Renal pelvis (tissue), 4 donors: ENCODE data around the gene NABP2. TPM values are rescaled to one million over a fixed set of nuclear protein-coding genes. Genes with fewer than 3 reads are reported as not detected.
"Not testable (repeated sequence)": the region's sequence is repeated elsewhere in the genome, so short reads cannot be mapped to it uniquely, and the experiment has no call there.

Source experiments
- DNase-seq: peaks from one replicate; pipeline ENCODE4 v3.0.0-alpha.2; 2013
- polyA plus RNA-seq, 3 donors: library from polyadenylated mRNA; unstranded; fragments of 120-200 nt; gene quantifications; one replicate each; pipeline ENCODE4 v1.2.1, GENCODE V29; 2013; ENCODE audit not compliant: insufficient read length in 3 of 3

Gene NABP2
- polyA plus RNA-seq, 3 donors = 28.2 to 30.5 (median 28.3) TPM

DNA sequence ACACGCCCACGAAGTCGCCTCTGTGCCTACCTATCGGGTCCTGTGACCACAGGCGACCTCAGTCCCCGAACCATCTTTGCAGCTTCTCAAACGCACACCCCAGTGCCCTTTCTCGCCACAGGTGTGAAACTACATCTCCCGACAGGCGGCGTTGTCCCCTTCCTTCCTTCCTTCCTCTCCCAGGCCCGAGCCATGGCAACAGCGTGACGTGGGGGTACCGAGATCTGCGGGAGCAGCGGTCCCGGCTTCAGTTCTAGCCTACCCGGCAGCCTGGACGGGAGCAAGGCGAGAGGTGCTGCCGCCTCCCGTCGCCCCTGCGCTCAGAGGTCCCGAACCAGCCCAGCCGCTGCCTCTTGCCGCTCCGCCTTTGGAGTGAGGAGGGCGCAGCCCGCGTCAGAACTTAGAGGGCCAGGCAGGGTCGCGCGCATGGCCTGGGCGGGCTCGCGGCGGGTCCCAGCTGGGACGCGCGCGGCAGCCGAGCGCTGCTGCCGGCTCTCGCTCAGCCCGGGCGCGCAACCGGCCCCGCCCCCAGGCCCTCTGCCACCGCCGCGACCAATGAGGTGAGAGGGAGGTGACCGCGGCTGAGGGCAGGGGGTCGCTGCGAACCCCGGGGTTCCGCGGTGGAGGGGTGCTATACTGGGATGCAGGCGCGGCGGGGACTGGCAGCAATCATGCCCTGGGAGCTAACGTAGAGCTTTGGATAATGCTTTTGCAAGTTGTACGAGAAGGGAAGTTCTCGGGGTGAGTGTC, 42.7 kb downstream of the NABP2 start, which contains the start of gene COQ10A:
COQ10A (plus strand) TSS at position 250 of the 750 bp plus-strand sequence; CDS start at position 427, 177 bp downstream.
- DNase-seq = peak; percentile 92

- no peak for DNase-seq
Observed at GRCh38 chr12:56267443-56268071, 43.4 kb downstream of the NABP2 start.

GRCh38 chr12:56271031-56271430, 46.9 kb downstream of the NABP2 start:
- peak; percentile 12 for DNase-seq

DNA sequence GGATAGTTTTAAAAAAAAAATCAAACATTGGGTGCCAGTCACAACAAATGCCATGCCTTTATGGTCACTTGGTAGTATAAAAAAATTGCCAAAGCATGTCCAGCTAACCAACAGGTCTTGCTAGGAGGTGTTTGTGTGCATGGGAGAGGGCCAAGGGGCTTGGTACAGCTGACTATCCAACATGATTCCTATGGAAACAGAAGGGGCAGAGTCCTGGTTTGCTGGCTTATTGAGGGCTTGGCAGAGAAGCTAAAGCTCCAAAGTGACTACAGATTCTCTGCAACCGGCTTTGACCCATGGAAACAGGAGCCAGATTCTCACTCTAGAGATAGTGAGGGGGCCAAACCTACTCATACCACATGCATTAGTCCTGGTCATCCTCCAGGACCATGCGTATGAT, 48.3 kb downstream of the NABP2 start:
- DNase-seq = not testable (repeated sequence)

GRCh38 chr12:56274299-56274698, 50.2 kb downstream of the NABP2 start:
- no peak for DNase-seq

DNA sequence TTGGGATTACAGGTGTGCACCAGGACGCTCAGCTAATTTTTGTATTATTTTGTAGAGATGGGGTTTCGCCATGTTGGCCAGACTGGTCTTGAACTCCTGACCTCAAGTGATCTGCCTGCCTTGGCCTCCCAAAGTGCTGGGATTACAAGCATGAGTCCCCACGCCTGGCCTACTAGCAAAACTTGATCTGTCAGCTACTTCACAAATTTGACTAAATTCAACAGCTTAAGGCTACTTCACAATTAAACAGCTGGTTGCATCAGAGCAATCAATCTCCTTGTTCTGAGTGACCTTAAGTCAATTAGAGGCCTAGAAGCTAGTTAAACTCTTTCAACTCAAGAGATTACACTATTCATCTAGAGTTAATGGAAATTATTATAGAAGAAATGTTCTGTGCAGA, 54.8 kb downstream of the NABP2 start:
- DNase-seq = no peak

Other genes with a start within 250 kb of the NABP2 start
- gene SUOX, start 227.1 kb upstream of the NABP2 start, polyA plus RNA-seq = 10 to 100 TPM; 49.5 to 56.8 (median 53.3) TPM
- 10 to 100 TPM; 15.8 to 23.6 (median 20.1) TPM for gene IKZF4, start 203.3 kb upstream of the NABP2 start, polyA plus RNA-seq
- 100 to 1,000 TPM; 366 to 522 (median 513) TPM for gene RPS26, start 182.4 kb upstream of the NABP2 start, polyA plus RNA-seq
- gene ERBB3, start 144.2 kb upstream of the NABP2 start, polyA plus RNA-seq = 100 to 1,000 TPM in 2 of 3 donors, 10 to 100 TPM in 1; 70.3 to 125 (median 113) TPM
- gene PA2G4, start 119.8 kb upstream of the NABP2 start, polyA plus RNA-seq = 100 to 1,000 TPM; 140 to 173 (median 148) TPM
- 1,000 to 10,000 TPM; 4,623 to 5,799 (median 4,745) TPM for gene RPL41, start 107.7 kb upstream of the NABP2 start, polyA plus RNA-seq
- 1 to 10 TPM; 6.1 to 7.4 (median 6.9) TPM for gene ZC3H10, start 106.1 kb upstream of the NABP2 start, polyA plus RNA-seq
- 10 to 100 TPM; 79.5 to 86.3 (median 81.9) TPM for gene ESYT1, start 96.1 kb upstream of the NABP2 start, polyA plus RNA-seq
- gene MYL6B, start 71.8 kb upstream of the NABP2 start, polyA plus RNA-seq = 100 to 1,000 TPM; 158 to 186 (median 174) TPM
- 1,000 to 10,000 TPM; 1,644 to 2,112 (median 1,781) TPM for gene MYL6, start 66.0 kb upstream of the NABP2 start, polyA plus RNA-seq
- 100 to 1,000 TPM; 116 to 152 (median 133) TPM for gene SMARCC2, start 34.9 kb upstream of the NABP2 start, polyA plus RNA-seq
- gene RNF41, start 2.4 kb upstream of the NABP2 start, polyA plus RNA-seq = 10 to 100 TPM; 43.8 to 50.1 (median 47.2) TPM
- 10 to 100 TPM; 73.2 to 87.0 (median 81.7) TPM for gene SLC39A5, start 5.7 kb downstream of the NABP2 start, polyA plus RNA-seq
- gene ANKRD52, start 34.0 kb downstream of the NABP2 start, polyA plus RNA-seq = 10 to 100 TPM; 32.8 to 40.5 (median 39.0) TPM
- 10 to 100 TPM; 16.3 to 25.5 (median 19.6) TPM for gene COQ10A, start 42.6 kb downstream of the NABP2 start, polyA plus RNA-seq
- 100 to 1,000 TPM; 202 to 237 (median 212) TPM for gene CS, start 76.0 kb downstream of the NABP2 start, polyA plus RNA-seq
- 100 to 1,000 TPM; 160 to 182 (median 172) TPM for gene CNPY2, start 91.6 kb downstream of the NABP2 start, polyA plus RNA-seq
- gene PAN2, start 109.7 kb downstream of the NABP2 start, polyA plus RNA-seq = 100 to 1,000 TPM in 1 of 3 donors, 10 to 100 TPM in 2; 82.4 to 140 (median 98.9) TPM
- gene IL23A, start 114.5 kb downstream of the NABP2 start, polyA plus RNA-seq = 1 to 10 TPM in 2 of 3 donors, under 1 TPM in 1; 0.85 to 1.1 (median 1.0) TPM
- 100 to 1,000 TPM in 2 of 3 donors, 10 to 100 TPM in 1; 73.4 to 152 (median 139) TPM for gene STAT2, start 135.8 kb downstream of the NABP2 start, polyA plus RNA-seq
- under 1 TPM; 0.10 to 0.13 (median 0.11) TPM for gene APOF, start 138.5 kb downstream of the NABP2 start, polyA plus RNA-seq
- 10 to 100 TPM; 44.4 to 47.0 (median 46.2) TPM for gene TIMELESS, start 225.1 kb downstream of the NABP2 start, polyA plus RNA-seq
- gene MIP, start 230.3 kb downstream of the NABP2 start, polyA plus RNA-seq = under 1 TPM in 1 of 3 donors, not detected in 2; 0.21 TPM
- gene SPRYD4, start 244.2 kb downstream of the NABP2 start, polyA plus RNA-seq = 1 to 10 TPM; 3.8 to 7.8 (median 6.9) TPM